Stimulated activated naive B cell treated with anti-CD40 and anti-IgM and Interleukin-4, amounts not matched to agents 10 μg/mL and 1 μg/mL and 100 μg/mL, for 72 hours (primary cell): ENCODE measurements around the gene MAP2K2.
"Not testable (repeated sequence)": the region's sequence is repeated elsewhere in the genome, so short reads cannot be mapped to it uniquely, and the experiment has no call there.

ENCODE experiments used
- ATAC-seq, 2 donors: fragments of 150-1000 bp; cut with Tn5 transposase; replicated peaks; 2 replicates each; pipeline ENCODE4 v1.10.0; 2021; ENCODE audit warnings: moderate library complexity in 1 of 2
- DNase-seq: peaks from one replicate; pipeline ENCODE4 v3.0.0; 2021
- H3K27ac Mint-ChIP-seq: one replicate; pipeline ENCODE4 v1.8.0; 2022; ENCODE audit warnings: mild to moderate bottlenecking, mixed read lengths
- H3K27me3 Mint-ChIP-seq, 2 donors: one replicate each; pipeline ENCODE4 v1.8.0; 2022; ENCODE audit warnings: mixed read lengths in 2 of 2
- H3K36me3 Mint-ChIP-seq, 2 donors: one replicate each; pipeline ENCODE4 v1.8.0; 2022; ENCODE audit warnings: mixed read lengths in 2 of 2, mild to moderate bottlenecking in 1 of 2
- H3K4me1 Mint-ChIP-seq, 2 donors: one replicate each; pipeline ENCODE4 v1.8.0; 2022; ENCODE audit warnings: mixed read lengths in 2 of 2, mild to moderate bottlenecking in 1 of 2
- H3K4me3 Mint-ChIP-seq, 2 donors: one replicate each; pipeline ENCODE4 v1.8.0; 2022; ENCODE audit warnings: mild to moderate bottlenecking in 2 of 2, mixed read lengths in 2 of 2, moderate library complexity in 1 of 2
- H3K9me3 Mint-ChIP-seq, 2 donors: one replicate each; pipeline ENCODE4 v1.8.0; 2022; ENCODE audit warnings: mixed read lengths in 2 of 2, mild to moderate bottlenecking in 1 of 2

The MAP2K2 gene

DNA sequence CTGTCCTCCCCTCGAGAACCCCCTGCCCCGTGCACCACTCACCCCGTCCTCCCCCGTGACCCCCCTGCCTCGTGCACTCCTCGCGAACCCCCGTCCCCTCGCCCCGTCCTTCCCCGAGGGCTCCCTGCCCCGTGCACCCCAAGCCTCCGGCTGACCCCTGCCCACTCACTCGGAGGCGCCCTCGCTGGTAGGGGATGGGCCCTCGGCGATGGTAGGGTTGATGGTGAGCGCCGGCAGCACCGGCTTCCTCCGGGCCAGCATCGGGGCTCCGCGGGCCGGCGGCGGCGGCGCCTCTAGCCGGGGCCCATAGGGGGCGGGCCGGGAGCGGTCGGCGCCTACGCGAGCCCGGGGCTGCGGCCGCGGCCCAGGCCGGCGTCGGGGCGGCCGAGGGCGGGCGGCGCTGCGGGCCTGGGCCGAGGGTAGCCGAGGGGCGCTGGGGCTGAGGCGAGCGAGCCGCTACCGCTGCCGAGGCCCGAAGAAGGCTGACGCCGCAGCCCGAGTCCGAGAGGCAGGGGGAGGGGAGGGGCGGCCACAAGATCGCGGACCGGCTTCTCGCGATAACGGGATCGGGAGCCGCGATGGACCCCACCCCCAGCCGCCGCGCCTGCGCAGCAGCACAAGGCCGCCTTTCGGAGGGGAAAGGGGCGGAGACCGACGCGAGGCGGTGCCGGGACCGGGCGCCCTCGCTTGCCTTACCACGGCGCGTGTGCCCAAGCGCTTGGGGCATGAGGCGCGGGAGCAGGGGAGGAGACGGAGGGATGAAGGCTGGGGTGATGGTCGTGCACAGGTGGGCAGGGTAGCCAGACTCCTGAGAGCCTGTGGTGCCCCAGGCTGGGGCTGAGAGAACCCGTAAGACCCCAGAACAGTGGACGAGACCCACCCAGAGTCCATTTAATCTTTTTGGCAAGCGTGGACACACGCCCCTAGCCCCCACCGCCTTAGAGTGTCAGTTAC is at the start of gene MAP2K2:
Gene MAP2K2, minus strand, starts transcription at position 508 of the 954 bp plus-strand sequence. Its CDS starts 247 bp downstream, at position 261.
- ATAC-seq (peak; percentile 94 to 96), DNase-seq (peak; percentile 91)
- Mint-ChIP-seq H3K4me3 (peak within 1 kb of the TSS; percentile 92 to 98), H3K36me3 (peaks cover 4 to 17% of the 10 kb centered on the region in 2 donors), H3K4me1 (peaks cover 22 to 27% of the 10 kb centered on the region in 2 donors), H3K27ac (peak within 1 kb of the TSS; percentile 99), H3K9me3 (no peaks in the 10 kb centered on the region), H3K27me3 (no peaks in the 10 kb centered on the region)

DNA sequence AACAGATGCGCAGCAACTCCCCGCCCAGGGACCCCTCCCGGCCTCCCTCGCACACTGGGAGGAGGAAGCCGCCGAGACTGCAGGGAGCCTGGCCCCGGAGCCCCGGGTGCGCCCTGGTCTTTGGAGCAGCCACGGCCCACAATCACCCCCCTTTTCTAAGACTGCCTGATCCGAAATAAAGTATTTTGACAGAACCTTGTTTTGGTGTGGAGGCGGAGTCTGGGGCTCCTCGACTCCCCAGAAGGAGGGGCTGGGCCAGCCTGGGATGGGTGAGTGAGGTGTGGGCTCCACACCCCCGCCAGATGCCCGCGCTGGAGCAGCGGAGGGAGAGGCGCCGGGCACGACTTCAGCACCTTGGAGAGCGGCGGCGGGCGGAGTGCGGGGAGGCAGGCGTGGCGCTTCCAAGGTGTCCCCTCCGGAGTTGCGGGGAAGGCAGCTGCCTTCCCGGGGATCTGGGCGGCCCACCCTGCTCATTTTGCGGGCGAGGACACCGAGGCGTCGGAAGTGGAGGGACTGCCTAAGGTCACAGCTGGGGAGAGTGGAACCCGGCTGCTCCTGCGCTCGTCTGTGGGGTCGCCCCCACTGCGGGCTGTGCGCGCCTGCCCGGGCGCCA is 49.0 kb upstream of the MAP2K2 start:
- H3K27me3 Mint-ChIP-seq: peaks cover 22 to 30% of the 10 kb centered on the region in 2 donors
- peak; percentile 75 to 76 for ATAC-seq
- no peaks in the 10 kb centered on the region for H3K9me3 Mint-ChIP-seq
- H3K4me3 Mint-ChIP-seq: no peak overlapping the region
- H3K36me3 Mint-ChIP-seq: peaks cover 10 to 13% of the 10 kb centered on the region in 2 donors
- DNase-seq: no peak
- peaks cover 6 to 19% of the 10 kb centered on the region in 2 donors for H3K4me1 Mint-ChIP-seq
- no peak overlapping the region for H3K27ac Mint-ChIP-seq

DNA sequence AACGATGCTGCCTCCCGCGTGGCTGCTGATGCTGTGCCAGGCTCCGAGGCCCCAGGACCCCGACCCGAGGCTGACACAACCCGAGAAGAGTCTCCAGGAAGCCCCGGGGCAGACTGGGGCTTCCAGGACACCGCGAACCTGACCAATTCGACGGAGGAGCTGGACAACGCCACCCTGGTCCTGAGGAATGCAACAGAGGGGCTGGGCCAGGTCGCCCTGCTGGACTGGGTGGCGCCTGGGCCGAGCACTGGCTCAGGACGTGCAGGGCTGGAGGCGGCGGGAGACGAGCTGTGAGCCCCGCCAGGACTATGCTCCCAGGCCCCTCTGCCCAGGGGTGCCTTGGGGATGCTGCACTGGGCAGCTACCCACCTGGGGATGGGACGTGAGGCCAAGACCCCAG is 47.8 kb upstream of the MAP2K2 start:
- Mint-ChIP-seq H3K36me3 (peaks cover 8 to 10% of the 10 kb centered on the region in 2 donors), H3K4me1 (peaks cover 9 to 19% of the 10 kb centered on the region in 2 donors), H3K27me3 (peaks cover 30 to 39% of the 10 kb centered on the region in 2 donors), H3K4me3 (no peak overlapping the region), H3K9me3 (no peaks in the 10 kb centered on the region), H3K27ac (no peak overlapping the region)
- ATAC-seq (no peak), DNase-seq (no peak)

DNA sequence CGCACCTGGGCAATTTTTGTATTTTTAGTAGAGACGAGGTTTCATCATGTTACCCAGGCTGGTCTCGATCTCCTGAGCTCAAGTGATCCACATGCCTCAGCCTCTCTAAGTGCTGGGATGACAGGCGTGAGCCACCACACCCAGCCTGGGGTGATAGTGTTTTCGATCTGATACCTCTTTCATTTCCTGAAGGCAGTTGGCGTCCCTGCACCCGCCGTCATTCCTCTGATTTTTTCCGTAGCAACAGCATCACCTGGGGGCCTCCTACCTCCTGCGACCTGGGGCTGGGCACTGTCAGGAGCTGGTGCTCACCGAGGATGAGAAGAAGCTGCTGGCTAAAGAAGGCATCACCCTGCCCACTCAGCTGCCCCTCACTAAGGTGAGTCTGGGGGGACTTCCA is 40.3 kb upstream of the MAP2K2 start:
- ATAC-seq (no peak), DNase-seq (no peak)
- H3K4me3 Mint-ChIP-seq: no peak overlapping the region
- no peaks in the 10 kb centered on the region for H3K36me3 Mint-ChIP-seq
- H3K4me1 Mint-ChIP-seq: peaks cover 0 to 3% of the 10 kb centered on the region in 2 donors
- H3K9me3 Mint-ChIP-seq: no peaks in the 10 kb centered on the region
- H3K27me3 Mint-ChIP-seq: peaks cover 12 to 36% of the 10 kb centered on the region in 2 donors
- H3K27ac Mint-ChIP-seq: no peak overlapping the region

DNA sequence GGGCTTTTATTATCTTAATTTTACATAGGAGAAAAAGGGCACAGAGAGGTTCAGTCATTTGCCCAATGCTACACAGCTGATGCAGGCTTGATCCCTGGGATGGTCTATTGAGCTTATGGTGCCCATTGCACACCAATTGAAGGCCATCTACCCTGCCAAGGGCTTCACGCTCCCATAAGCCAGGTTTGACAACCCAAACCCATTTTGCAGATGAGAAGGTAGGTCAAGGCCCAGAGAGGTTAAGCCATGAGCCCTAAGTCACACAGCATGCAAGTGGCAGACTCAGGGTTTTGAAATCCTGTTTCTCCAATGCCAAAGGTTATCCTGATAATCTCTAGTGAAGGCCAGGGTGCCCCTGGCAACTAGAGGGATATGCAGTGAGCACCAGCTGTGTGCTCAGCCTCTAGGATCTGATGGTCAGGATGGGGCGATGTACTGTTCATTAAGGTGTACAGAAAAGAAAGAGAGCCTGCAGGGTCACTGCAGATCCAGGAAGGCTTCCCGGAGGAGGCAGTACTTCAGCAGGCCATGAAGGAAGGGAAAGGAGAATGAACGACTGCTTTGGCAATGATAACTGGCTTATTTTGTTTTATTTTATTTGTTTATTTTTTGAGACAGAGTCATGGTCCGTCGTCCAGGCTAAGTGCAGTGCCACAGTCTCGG is 37.6 kb upstream of the MAP2K2 start:
- ATAC-seq (no peak), DNase-seq (no peak)
- Mint-ChIP-seq H3K27me3 (peaks cover 4 to 27% of the 10 kb centered on the region in 2 donors), H3K9me3 (no peaks in the 10 kb centered on the region), H3K4me3 (no peak overlapping the region), H3K36me3 (no peaks in the 10 kb centered on the region), H3K4me1 (no peaks in the 10 kb centered on the region), H3K27ac (no peak overlapping the region)

DNA sequence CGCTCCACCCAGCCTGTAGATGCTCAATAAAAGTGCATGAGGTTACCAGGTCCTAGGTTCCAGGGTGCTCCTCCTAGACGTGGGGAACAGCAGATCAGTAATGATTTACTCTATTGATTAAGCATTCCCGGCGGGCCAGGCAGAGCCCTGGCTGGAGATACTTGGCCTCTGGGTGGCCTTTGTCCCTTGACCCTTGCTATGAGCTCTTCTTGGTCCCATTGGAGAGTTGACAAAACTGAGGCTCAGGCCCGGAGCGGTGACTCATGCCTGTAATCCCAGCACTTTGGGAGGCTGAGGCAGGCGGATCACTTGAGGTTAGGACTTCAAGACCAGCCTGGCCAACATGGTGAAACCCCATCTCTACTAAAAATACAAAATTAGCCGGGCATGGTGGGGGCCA is 34.0 kb upstream of the MAP2K2 start:
- not testable (repeated sequence) for H3K27ac Mint-ChIP-seq, DNase-seq, H3K4me3 Mint-ChIP-seq, H3K36me3 Mint-ChIP-seq, H3K4me1 Mint-ChIP-seq, H3K9me3 Mint-ChIP-seq, ATAC-seq
- peaks cover 4 to 21% of the 10 kb centered on the region in 2 donors for H3K27me3 Mint-ChIP-seq

DNA sequence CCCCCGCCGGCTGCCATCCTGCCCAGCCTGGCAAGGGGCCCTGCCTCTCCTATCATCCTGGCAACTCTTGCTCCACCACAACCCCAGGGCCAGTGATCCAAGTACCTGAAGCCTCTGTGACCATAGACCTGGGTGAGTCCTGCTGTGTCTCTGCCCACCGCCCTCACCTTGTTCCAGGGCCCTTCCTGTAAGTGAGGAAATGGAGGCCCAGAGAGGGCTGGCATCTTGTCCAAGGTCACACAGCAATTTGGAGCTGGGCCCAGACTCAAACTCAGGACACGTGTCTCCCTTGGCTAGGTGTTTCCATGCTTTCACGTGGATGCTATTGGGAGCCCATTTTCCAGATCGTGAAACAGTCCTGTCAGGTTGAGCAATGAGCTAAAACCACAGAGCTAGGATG is 33.2 kb upstream of the MAP2K2 start:
- ATAC-seq (no peak), DNase-seq (no peak)

DNA sequence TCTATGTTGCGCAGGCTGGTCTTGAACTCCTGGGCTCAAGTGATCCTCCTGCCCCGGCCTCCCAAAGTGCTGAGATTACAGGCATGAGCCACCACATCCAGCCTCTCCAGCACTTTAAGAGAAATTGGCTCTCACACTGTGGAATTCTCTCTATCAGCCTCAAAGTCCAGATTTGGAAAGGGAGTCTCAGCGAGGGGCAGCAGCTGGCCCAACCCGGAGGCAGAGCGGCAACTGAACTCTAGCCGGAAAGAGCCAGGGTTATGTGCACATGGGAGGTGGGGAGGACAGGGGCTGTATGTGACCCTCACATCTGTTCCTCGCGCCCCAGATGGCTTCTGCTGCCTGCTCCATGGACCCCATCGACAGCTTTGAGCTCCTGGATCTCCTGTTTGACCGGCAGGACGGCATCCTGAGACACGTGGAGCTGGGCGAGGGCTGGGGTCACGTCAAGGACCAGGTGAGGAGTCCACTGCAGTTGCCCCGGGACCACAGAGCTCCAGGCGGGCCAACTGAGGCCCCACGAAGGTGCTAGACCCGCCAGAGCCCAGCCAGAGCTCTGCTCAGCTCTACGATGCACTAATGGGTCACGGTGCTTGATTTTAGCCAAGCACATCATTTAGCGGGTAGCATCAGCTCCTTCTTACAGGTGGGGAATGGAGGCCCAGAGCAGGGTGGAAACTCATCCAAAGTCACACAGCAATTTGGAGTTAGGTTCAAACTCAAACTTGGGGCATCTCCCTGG is 30.8 kb upstream of the MAP2K2 start:
- no peak overlapping the region for H3K4me3 Mint-ChIP-seq
- no peak overlapping the region for H3K27ac Mint-ChIP-seq
- DNase-seq (no peak), ATAC-seq (no peak)
- H3K4me1 Mint-ChIP-seq: peaks cover 9 to 15% of the 10 kb centered on the region in 2 donors
- H3K9me3 Mint-ChIP-seq: no peaks in the 10 kb centered on the region
- H3K36me3 Mint-ChIP-seq: no peaks in the 10 kb centered on the region
- H3K27me3 Mint-ChIP-seq: peaks cover 18 to 46% of the 10 kb centered on the region in 2 donors

More for the DNA sequence above, 33.2 kb upstream of the MAP2K2 start:
- Mint-ChIP-seq H3K36me3 (no peaks in the 10 kb centered on the region), H3K27me3 (peaks cover 4 to 27% of the 10 kb centered on the region in 2 donors), H3K4me3 (no peak overlapping the region), H3K9me3 (no peaks in the 10 kb centered on the region), H3K4me1 (peaks cover 4 to 10% of the 10 kb centered on the region in 2 donors), H3K27ac (no peak overlapping the region)

DNA sequence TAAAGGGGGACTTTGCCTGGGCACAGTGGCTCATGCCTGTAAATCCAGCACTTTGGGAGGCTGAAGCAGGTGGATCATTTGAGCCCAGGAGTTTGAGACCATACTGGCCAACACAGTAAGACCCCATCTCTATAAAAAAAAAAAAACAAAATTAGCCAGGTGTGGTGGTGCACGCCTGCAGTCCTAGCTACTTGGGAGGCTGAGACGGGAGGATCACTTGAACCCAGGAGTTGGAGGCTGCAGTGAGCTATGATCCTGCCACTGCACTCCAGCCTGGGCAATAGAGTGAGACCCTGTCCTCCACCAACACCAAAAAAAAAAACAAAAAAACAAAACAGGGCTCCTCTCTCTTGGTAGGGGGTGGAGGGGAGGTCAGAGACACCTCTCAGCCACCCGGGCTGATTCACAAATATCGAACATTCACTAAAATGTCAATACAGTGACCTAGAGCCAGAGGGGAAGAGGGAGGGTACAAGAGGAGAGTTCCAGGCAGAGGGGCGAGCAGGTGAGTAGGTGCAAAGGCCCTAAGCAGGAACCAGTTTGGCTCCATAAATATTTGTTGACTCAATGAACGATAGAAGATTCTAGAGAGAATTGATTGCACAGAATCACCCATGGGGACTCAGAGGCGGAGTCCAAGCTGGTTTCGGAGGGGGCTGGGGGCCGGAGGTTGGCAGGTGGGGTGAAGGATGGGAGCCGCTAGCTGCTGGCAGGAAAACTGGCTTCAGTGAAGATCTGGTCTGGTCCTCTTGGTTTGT is 28.5 kb upstream of the MAP2K2 start:
- Mint-ChIP-seq H3K9me3 (no peaks in the 10 kb centered on the region), H3K27ac (no peak overlapping the region), H3K27me3 (peaks cover 25 to 59% of the 10 kb centered on the region in 2 donors), H3K4me1 (peaks cover 14 to 20% of the 10 kb centered on the region in 2 donors), H3K4me3 (no peak overlapping the region), H3K36me3 (no peaks in the 10 kb centered on the region)
- ATAC-seq: no peak
- DNase-seq: no peak

DNA sequence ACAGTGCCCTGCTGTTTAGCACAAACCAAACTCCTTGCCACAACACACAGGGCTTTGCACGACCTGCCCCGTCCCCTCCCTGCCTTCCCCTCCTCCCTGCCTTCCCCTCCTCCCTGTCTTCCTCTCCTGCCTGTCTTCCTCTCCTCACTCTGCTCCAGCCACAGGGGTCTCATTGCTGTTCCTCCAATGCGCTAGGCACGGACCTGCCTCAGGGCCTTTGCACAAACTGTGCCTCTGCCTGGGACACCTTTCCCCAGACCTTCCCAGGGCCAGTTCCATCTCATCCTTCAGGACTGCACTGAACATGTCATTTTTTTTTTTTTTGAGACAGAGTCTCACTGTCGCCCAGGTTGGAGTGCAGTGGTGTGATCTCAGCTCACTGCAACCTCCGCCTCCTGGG is 27.7 kb upstream of the MAP2K2 start:
- Mint-ChIP-seq H3K36me3 (no peaks in the 10 kb centered on the region), H3K4me3 (no peak overlapping the region), H3K27me3 (peaks cover 28 to 59% of the 10 kb centered on the region in 2 donors), H3K27ac (no peak overlapping the region), H3K4me1 (peaks cover 14 to 20% of the 10 kb centered on the region in 2 donors), H3K9me3 (no peaks in the 10 kb centered on the region)
- ATAC-seq (no peak), DNase-seq (no peak)

DNA sequence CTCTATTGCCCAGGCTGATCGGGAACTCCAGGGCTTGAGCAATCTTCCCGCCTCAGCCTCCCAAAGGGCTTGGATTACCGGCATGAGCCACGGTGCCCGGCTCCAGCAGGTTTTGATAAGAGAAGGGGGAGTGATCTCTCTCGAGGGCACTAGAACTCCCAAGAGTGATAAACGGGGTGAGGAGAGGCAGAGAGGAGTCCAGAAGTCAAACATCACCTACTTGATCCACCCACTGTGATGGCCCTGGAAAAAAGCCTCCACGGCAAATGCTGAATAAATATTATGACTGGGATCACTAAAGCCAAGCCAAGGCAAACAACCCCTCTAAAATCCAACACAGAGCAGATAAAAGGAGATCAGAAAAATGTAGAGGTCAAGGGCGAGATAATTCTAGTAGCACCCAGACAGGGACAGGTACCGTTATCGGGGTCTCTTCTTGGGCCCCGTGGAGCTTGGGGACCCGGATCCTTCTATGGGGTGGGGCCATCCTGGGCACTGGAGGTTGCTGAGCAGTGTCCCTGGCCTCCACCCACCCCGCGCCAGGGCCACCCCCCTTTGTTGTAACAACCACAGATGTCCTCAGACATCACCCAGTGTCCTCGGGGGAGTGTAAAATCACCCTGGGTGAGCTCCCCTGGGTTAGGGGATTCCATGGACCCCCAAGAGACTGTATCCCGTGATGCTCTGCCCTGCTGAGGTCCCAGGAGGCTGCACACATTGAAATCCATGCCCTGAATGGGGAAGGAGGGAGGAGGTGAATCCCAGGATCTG is 25.8 kb upstream of the MAP2K2 start:
- no peaks in the 10 kb centered on the region for H3K36me3 Mint-ChIP-seq
- H3K9me3 Mint-ChIP-seq: no peaks in the 10 kb centered on the region

DNA sequence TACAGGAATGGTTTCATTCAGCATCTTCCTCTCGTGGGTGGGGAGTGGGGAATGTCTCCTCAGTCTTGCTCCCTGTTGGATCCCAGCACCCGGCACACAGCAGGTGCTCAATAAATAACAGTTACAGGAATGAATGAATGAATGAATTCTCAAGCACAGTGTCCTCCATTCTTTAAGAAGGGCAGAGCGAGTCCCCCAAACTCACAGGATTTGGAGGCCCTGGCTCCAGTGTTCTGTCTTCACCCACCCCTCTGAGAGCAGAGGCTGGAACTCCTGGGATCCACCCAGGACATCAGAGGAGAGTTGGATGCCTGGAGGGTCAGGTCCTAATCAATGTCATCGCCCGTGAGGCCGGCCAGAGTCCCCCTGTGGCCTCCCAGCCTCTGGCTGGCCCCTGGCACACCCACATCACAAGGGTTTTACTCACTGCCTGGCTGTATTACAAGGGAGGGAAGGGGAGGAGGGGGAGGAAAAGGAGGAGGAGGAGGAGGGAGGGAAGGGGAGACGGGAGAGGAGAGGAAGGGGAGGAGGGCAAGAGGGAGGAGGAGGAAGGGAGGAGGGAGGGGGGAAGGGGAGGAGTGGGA is 20.8 kb upstream of the MAP2K2 start:
- no peak for ATAC-seq
- H3K36me3 Mint-ChIP-seq: no peaks in the 10 kb centered on the region
- H3K9me3 Mint-ChIP-seq: peaks cover 0 to 2% of the 10 kb centered on the region in 2 donors
- H3K27ac Mint-ChIP-seq: no peak overlapping the region
- no peak for DNase-seq
- H3K4me3 Mint-ChIP-seq: no peak overlapping the region
- H3K4me1 Mint-ChIP-seq: peaks cover 10 to 14% of the 10 kb centered on the region in 2 donors
- H3K27me3 Mint-ChIP-seq: peaks cover 35 to 46% of the 10 kb centered on the region in 2 donors

More for the DNA sequence above, 25.8 kb upstream of the MAP2K2 start:
- peaks cover 15 to 20% of the 10 kb centered on the region in 2 donors for H3K4me1 Mint-ChIP-seq
- peaks cover 40 to 67% of the 10 kb centered on the region in 2 donors for H3K27me3 Mint-ChIP-seq
- no peak overlapping the region for H3K4me3 Mint-ChIP-seq
- H3K27ac Mint-ChIP-seq: peak overlapping the region; percentile 11
- peak in 1 of 2 donors; percentile 42 for ATAC-seq
- no peak for DNase-seq
